GM21447 (cell line): ENCODE measurements around the gene SF3B4.
A peak's percentile ranks its signal among the peaks of the same experiment; 100 is the strongest.

Experiments used
- ATAC-seq: cut with Tn5 transposase; IDR thresholded peaks from one replicate; pipeline ENCODE4 v1.9.1; 2021; ENCODE audit not compliant: unreplicated experiment

SF3B4 gene

DNA sequence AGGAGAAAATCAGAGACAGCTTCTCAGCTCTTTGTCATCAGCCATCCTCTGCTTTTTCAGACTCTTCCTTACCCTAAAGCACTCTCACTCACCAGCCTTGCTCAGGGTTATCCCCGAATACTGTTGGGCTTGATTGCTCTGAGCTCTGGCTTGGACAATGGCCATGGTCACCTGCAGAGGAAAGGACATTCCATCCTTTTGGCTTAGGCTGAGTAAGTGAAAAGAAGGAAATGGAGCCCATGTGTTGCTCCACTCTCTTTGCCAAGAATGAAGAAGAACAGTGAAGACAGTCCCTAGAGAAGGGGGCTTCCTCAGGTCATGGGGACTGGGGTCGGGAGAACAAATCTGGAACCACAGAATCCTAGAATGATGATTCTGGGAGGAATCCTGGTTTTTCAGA is 6.8 kb upstream of the SF3B4 start:
- no peak for ATAC-seq

DNA sequence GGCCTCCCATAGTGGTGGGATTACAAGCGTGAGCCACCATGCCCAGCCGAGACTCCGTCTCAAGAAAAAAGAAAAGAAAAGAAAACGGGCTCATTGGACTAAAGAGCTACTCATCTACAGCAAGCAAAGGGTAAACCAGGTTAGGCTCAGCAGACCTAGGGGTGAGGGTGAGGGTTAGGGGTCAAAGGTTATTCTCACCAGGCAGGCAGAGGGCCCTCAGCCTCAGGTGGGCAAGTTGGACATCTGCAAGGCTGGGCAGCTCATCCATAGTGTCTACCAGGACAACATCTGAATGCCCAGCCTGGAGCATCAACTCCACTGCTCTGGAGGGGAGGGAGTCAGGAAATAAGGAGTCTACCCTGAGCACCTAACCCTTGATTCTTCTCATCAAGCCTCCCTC is 5.6 kb upstream of the SF3B4 start:
- ATAC-seq: no peak

DNA sequence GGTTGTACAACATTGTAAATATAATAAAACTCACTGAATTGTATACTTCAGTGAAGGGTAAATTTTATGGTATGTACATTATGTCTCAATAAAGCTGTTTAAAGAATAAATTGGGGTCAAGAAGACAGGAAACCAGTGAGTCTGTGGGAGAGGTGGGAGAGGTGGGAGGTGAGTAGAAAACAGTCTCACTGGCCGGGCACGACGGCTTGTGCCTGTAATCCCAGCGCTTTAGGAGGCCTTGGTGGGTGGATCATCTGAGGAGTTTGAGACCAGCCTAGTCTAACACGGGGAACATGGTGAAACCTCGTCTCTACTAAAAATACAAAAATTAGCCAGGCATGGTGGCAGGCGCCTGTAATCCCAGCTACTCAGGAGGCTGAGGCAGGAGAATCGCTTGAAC is 4.9 kb upstream of the SF3B4 start:
- ATAC-seq: no peak

DNA sequence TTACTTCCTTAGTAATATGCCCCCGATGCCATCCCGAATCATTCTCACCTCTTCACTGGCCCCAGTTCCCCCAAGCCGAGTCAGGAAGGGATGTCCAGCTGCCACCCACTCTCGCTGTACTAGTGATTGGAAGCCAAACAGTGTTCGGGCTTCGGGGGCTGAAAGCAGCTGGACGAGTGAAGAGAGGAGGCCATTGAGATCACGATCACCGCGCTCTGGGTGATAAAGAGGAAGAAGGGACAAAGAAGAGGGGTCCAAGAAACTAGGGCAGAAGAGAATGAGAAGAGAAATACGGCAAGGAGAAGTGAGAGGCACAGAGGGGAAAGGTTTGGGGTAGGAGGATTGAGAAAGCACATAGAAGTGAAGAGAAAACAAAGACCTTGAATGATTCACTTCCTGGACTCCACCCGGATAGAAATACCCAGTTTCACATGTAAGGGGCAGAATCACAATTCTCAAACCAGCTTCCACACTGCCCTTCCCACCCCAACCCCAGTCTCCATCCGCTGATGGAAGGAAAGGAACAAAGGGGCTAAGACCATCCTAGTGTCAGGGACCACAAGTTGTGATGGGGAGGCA is 3.7 kb upstream of the SF3B4 start:
- no peak for ATAC-seq

DNA sequence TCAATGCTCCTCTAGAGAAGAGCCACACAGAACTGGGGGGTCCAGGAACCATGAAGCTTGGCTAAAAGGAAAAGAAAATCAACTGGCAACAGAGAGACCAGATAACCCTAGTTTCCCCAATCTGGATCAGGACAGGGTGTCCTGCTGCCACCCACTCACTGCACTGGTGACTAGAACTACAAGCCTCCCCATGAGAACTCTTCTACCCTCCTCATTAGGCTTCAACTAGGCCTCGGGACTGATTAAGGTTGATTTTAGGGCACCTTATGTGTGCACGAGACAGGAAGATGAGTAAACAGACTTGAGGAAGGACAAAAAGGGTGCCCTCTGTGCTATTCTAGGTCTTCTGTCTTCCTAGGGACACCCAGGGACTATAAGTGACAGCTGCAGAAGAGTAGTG is 2.3 kb upstream of the SF3B4 start:
- no peak for ATAC-seq

DNA sequence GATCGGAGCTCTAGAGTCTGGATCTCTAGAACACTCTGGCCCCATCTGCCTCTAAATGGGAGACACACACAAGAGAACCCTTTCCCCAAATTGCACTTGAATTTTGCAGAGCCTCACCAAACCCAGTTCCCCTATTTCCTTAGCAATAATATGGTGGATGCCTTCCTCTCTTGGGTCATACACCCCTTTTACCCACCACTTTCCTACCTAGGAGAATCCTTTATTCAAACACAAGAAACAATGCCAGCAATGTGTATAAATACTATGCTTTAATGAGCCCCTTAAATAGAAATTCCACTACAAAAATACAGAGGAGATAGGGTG is 760 bp upstream of the SF3B4 start:
- ATAC-seq: no peak

DNA sequence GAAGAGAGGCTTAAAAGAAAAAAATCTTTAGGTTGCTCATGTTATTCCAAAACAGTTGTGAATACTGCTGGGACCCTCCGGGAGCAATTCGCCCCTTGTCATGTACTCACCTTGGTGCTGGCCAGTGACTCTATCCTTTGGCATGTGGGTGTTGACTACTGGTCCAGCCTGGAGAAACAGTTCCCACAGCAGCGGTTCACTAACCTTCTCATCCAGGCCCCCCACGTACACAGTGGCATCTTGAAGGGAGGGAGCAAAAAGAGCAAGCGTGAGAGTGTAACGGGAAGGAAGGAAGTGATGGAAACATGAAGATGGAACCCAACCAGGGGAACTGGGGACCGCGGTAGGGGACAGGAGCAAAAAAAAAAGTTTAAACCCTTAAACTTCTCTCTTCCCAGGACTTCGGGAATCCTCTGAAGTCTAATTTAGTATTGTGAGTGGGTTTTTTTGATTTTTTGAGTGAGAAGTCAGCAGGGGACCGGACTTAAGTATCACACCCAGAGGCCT is 494 bp downstream of the SF3B4 start:
- no peak for ATAC-seq

DNA sequence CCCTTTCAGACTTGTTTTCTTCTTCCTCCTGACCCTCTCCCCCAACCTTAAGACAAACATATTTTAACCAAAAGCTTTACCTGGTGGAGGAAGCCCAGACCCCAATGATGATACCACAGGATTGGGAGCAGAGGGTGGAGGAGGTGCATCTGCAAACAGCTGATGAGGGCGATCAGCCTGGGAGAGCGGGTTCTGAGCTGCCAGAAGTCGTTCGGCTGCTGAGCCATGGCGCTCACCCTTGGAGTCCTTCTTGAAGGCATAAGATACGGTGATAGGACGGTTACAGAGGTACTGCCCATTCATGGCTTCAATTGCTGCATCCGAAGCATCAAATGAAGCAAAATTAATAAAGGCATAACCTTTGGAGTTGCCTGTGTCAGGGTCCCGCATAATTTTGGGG is 1.3 kb downstream of the SF3B4 start:
- no peak for ATAC-seq

DNA sequence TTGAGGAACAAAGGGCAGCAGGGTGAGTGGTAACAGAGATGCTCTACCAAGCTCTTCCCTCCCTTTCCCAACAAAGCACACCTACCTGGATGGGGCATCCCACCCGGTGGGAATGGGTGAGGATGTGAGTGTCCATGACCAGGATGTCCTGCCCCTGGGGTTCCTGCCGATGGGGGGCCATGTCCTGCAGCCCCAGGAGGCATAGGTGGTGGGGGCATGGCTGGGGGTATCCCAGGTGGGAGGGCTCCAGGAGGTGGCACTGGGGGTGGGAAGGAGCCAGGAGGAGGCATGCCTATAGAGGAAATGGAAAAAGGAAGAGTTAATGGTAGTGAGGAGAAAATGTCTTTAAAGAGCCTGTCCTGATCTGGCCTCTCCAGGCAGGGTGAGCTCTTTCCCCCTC is 1.9 kb downstream of the SF3B4 start:
- ATAC-seq: no peak

DNA sequence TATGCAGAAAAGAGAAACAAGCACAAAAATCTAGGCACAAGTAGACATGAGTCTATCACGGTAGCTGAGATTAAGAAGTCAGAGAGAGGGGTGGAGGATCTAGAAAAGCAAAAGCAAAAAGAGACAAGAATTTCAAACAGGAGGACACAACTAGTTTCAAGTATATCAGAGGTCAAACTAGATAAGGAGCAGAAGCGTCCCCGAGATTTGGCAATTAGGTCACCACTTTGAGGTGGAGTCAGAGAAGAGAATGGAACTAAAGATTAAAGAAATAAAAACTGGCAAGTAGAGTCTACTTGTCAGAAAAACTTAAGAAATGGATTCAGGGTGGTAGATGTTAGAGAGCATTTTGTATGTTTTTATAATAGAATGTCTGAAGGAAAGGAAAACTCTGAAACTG is 2.3 kb downstream of the SF3B4 start:
- ATAC-seq: no peak

DNA sequence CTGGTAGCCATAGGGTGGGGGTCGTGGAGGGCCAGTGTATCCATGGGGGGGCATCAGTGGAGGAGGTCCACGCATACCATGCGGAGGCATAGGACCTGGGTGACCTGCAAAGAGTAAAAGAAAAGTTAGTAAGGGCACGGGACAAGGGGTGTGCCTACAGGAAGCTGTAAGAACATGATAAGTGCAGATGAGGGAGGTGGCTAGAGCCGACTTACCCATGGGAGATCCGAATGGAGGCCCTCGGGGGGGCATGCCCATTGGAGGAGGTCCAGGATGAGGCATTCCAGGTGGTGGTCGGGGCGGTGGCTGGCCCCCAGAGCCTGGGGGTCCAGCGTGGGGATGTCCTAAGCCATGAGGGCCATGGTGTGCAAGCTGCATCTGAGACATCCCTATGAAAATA is 4.0 kb downstream of the SF3B4 start:
- no peak for ATAC-seq

DNA sequence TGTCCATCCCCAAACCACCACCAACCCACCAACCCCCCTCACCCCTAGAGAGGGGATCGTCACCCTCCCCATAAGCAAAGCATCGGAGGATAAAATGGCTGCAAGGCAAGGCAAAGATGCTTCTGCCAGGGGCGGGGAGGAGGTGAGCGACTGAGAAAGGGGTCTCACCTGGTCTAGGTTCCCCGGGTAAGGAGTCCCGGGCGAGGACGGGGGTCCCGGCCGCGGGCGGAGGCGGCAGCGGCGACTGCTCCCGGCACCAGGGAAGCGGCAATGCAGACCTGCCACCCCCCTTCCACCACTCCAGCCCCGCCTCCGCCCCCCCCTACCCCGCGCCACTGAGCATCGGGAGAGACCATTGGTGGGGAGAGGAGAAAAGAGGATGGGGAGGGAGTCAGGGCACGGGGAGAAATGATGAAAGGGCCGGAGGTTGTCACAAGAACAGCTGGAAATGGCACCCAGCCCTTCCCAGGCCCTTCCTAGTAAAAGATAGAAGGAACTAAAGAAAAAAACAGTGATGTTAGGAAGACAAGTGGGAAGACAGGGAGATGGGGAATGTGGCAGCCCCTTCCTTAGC is 9.9 kb downstream of the SF3B4 start, which contains the start of gene SV2A:
Gene SV2A (minus strand): TSS at position 274 of the 574 bp plus-strand sequence. CDS start 4,004 bp downstream, outside the sequence.
- no peak for ATAC-seq

DNA sequence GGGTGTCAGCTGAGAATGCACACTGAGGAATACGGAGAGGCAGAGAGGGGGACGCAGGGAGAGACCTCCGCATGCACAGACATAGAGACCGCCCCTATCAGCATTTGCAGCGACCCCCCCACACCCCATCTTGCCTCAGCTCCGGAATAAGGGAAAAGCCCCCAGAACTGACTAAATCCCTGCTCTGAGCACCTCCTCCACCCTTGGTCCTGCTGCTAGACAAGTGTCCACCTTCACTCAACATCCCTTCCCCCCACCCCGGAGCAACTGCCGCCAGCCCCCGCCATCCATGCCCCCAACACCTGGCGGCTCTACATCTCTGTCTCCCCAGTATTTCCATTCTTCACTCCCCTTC is 10.7 kb downstream of the SF3B4 start:
- ATAC-seq: no peak

DNA sequence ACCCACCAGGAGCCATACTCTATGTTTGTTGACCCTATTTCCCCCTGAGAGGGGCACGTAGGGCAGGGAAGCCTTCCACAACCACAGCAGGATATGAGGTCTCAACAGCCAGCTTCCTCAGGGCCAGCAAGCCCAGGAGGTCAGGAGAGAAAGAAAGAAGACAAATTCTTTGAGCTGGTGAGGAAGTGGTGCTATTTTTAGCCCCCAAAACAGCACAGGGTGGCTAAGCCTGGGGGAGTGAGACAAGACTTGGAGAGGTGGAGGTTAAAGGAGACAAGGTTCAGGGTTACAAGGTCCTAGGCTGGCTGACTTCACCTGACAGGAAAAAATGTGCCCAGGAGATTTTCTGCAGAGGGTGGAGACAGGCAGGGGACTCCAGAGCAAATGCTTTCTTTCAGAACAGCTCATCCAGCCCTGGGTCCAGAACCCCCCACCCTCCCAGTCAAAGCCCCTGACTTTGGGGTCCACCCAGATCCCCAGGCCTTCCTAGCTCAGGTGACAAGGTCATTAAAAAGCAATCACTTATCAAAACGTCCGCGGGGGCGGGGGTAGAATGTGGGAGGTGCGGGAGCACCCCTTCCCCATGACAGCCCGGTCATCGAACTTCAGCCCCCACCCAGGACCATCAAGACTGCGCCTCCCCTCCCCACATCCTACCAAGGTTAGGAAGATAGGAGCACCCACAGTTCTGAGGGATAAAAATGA is 11.3 kb downstream of the SF3B4 start:
- no peak for ATAC-seq

DNA sequence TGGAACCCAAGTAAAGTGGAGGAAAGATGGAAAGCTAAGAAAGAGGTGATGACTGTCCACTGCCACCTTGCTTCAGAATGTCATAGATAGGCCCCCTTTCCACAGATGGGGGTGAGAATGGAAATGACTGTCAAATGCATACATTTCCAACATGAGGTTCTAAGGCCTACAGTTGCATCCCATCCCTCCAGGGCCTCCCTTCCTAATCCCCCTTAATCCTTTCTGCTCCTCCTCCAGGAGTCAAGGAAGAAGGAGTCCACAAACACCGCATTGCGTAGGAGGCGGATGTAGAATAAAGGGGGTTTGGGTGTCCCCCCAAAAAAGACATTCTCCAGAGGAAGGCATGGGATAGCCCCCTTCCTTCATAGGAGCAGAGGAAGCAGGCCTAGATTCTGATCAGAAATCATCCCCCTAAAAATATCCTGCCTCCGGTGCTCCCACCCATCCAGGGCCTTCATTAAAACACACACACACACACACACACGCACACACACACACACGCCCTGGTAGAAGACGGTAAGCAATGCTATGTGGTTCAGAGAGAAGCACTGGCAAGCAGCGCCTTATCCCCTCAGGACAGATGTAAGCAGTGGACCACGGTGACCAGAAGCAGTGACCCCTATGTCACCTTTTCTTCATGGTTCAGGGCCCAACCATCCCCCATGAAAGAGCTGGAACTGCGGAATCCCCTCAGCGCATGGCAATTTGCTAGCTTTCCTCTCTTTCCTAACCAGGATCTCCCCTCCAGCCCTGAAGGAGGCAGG is 12.0 kb downstream of the SF3B4 start:
- ATAC-seq: no peak

DNA sequence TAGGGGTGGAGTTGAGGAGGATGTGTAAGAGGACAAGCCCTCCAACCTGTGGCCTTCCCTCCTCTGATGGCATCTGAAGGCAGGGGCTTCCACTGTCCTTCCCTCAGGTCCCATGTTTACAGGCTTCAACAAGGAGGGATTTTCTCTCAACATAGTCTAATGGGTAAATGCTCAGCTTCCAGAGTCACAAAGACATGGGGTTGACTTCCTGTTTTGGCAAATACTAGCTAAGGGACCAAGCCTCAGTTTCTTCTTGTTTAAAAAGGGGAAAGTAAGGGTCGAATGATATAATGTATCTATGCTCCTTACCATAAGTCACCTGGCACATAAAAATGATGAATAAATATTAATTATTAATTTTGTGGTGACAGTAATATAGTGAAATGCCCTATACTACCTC is 13.1 kb downstream of the SF3B4 start:
- ATAC-seq: no peak

DNA sequence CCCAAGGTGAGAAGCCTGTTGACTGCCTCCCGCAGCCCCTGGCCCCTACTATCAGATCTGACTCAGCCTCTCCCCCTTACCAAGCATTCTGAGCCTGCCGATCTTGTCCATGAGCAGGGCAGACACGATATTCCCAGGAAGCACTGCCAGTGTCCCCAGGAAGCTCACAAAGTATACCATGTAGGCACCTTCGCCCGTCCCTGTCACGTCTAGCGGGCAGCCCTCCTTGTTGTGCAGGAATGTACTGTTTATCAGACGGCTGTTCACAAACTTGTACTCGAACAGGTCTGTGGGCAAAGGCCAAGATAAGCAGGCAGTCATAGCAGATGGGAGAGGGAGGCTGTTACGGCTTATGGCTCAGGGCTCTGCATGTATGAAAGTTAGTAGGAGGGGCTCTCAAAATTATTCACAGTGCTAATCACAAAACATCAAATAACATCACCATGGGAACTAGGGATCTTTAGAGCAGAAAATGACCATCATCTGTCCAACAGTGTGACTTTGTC is 21.0 kb downstream of the SF3B4 start:
- ATAC-seq: no peak

DNA sequence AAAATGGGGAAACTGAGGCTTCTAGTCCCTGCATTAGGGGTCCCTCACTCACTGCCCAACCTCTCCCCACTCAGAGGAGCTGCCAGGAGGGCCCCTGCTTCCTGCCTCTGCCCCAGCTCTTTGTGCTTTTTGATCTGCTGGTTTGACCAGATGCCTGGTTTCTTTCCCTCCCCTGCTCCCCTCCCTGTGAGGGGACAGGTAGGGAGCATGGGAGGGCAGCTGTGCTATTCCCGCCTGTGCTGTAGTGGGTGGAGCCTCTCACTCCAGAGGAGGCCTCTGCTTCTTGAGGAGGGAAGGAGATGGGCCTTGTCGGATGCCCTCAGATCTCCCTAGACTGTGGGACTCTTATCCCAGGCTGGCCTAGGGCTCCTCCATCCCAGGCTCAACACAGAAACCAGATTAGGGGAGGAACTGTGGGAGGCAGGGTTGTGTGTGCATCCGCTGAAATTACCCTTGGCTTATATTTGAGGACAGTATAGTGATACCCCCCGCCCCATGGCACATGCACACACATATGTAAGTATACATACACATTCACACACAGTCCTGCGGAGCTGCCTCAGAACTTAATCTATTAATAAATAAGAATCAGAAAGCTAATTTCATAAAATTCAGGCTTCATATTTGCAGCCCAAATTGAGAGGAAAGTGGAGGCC is 23.6 kb downstream of the SF3B4 start:
- ATAC-seq: no peak

DNA sequence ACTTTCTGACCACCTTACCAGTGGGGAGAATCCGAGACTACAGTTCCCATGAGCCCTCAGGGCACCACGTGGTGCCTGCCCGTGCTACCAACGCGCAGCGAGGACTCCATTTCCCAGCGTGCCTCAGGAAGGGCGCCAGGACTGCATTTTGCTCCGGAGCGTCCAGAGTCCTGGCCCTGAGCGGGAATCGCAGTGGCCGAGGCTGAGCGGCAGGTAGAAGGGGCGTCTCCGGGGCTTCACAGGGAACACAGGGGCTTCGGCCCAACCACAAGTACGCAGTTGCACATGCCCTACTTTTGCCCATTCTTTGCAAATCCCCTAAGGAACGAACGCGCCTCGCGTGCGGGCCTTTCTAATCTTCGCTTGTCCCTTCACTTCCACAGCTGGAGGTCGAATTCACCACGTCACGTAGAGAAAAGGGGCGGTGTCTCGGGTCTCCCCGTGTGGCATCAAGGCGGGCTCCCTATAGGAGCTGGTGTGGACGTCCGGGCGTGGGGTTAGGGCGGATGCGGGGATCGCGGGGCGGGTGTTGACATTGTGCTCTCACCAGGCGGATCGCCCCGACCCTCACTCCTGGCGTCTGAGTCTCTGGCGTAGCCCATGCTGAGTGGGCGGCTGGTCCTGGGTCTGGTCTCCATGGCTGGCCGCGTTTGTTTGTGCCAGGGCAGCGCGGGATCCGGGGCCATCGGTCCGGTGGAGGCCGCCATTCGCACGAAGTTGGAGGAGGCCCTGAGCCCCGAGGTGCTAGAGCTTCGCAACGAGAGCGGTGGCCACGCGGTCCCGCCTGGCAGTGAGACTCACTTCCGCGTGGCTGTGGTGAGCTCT is 27.9 kb downstream of the SF3B4 start, which contains the start of gene BOLA1:
Gene BOLA1 (plus strand): TSS at position 109 of the 825 bp plus-strand sequence. CDS start 492 bp downstream, at position 601.
- ATAC-seq: peak; percentile 98

DNA sequence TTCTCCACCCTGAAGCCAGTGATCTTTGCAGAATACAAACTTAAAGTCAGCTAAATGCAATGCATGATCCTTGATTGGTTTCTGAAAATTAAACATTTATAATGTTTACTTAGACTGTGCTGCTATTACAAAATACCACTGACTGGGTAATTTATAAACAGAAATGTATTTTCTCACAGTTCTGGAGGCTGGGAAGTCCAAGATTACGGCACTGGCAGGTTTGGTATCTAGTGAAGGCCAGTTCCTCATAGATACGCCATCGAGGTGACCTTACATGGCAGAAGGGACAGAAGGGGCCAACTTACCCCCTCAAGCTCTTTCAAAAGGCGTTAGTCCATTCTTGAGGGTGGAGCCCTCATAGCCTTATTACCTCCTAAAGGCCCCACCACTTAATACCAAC is 31.0 kb downstream of the SF3B4 start:
- no peak for ATAC-seq
